Measurements from ENCODE around the gene AXIN1. TPM values are rescaled to one million over a fixed set of nuclear protein-coding genes. Genes with fewer than 3 reads are reported as not detected.

AXIN1 gene
- total and polyA plus RNA-seq, 2 donors (not counting 1 experiment from before 2014, with no cell fraction given), result 5.1 to 18.7 TPM

DNA sequence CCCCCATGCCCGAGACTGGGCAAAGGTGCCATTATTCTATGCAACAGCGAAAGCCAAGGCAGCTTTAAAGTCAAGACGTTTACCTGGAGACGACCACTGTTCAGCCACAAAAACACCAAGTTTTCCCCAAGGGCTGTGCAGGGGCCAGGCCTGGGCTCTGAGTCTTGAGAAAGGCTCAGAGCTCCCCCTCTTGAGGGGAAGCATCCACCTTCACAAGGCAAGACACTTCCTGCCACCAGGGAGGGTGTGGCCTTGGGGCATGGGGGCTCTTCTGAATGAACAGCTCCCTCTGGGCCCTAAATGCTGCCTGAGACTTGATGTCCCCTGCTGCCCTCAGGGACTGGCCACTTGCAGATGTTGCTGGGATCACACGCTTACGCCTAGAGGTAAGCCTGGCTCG, 43.0 kb downstream of the AXIN1 start:
- Histone ChIP-seq H3K27me3 (ENCODE audit: control insufficient read depth, insufficient read depth, low read length) (no peaks in the 10 kb centered on the region), H3K27ac (ENCODE audit: insufficient read depth, low read length) (no peak overlapping the region), H2AFZ (ENCODE audit: low read length) (no peak overlapping the region), H3K4me2 (ENCODE audit: extremely low read depth, insufficient read depth, low read length) (no peak overlapping the region), H3K4me3 (replicated peaks in 1 of 4; ENCODE audit: control extremely low read depth in 1 of 4, insufficient read depth in 1 of 4, low read depth in 3 of 4, low read length in 4 of 4) (no peak overlapping the region), H3K4me1 (ENCODE audit: control insufficient read depth, extremely low read depth, insufficient read depth, low read length) (no peaks in the 10 kb centered on the region), H3K36me3 (ENCODE audit: control insufficient read depth, insufficient read depth, low read length) (peaks cover 7% of the 10 kb centered on the region), H3K9me3 (ENCODE audit: control insufficient read depth, insufficient read depth, low read depth, low read length) (no peaks in the 10 kb centered on the region), H3K79me2 (ENCODE audit: control insufficient read depth, insufficient read depth, low read length) (no peaks in the 10 kb centered on the region), H3K9ac (ENCODE audit: insufficient read depth, low read length) (no peak overlapping the region), H4K20me1 (ENCODE audit: control insufficient read depth, extremely low read depth, insufficient read depth, low read length) (no peaks in the 10 kb centered on the region)
- no peak for TF ChIP-seq EZH2 (IDR thresholded peaks at IDR 0.05; ENCODE audit: low read length, missing control alignments)
- TF ChIP-seq, protein P1, sequence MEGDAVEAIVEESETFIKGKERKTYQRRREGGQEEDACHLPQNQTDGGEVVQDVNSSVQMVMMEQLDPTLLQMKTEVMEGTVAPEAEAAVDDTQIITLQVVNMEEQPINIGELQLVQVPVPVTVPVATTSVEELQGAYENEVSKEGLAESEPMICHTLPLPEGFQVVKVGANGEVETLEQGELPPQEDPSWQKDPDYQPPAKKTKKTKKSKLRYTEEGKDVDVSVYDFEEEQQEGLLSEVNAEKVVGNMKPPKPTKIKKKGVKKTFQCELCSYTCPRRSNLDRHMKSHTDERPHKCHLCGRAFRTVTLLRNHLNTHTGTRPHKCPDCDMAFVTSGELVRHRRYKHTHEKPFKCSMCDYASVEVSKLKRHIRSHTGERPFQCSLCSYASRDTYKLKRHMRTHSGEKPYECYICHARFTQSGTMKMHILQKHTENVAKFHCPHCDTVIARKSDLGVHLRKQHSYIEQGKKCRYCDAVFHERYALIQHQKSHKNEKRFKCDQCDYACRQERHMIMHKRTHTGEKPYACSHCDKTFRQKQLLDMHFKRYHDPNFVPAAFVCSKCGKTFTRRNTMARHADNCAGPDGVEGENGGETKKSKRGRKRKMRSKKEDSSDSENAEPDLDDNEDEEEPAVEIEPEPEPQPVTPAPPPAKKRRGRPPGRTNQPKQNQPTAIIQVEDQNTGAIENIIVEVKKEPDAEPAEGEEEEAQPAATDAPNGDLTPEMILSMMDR (conservative IDR thresholded peaks at IDR 0.05 in 1 of 2, IDR thresholded peaks at IDR 0.05 in 1 of 2; ENCODE audit: low read depth in 1 of 2, low read length in 2 of 2), result no peak
- no peak for DNase-seq (ENCODE audit: low read depth in 2 of 2)

DNA sequence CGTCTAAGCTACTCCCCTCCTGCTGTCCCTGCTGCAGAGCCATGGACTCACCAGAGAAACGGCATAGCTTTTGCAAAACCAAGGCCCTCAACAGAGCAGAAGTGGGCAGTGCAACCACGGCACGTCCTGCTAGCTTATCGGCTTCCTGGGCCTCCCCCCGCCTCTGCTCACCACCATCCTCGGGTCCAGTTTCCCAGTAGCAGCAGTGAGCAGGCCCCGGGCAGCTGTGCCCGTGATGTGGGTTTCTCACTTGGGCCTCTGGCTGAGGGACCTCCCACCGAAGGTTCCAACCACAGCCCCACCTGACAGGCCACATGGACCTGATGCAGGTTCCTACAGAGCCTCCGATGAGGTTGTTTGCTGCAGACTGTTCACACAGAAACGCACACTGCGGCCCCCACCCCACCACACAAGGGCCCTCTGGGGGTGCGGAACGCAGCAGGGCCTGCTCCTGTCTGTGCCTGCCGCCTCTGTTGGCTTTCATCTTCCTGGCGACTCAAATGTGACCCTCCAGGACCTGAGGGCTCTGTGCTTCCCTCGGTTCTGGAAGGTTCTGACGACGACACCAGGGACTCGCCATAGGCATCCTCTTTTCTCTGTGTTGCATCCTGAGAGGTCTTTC, 44.7 kb downstream of the AXIN1 start:
- Histone ChIP-seq H3K27ac (ENCODE audit: insufficient read depth, low read length) (no peak overlapping the region), H3K36me3 (ENCODE audit: control insufficient read depth, insufficient read depth, low read length) (peaks cover 11% of the 10 kb centered on the region), H2AFZ (ENCODE audit: low read length) (no peak overlapping the region), H3K4me3 (replicated peaks in 1 of 4; ENCODE audit: control extremely low read depth in 1 of 4, insufficient read depth in 1 of 4, low read depth in 3 of 4, low read length in 4 of 4) (no peak overlapping the region), H3K27me3 (ENCODE audit: control insufficient read depth, insufficient read depth, low read length) (no peaks in the 10 kb centered on the region), H4K20me1 (ENCODE audit: control insufficient read depth, extremely low read depth, insufficient read depth, low read length) (no peaks in the 10 kb centered on the region), H3K9ac (ENCODE audit: insufficient read depth, low read length) (no peak overlapping the region), H3K4me1 (ENCODE audit: control insufficient read depth, extremely low read depth, insufficient read depth, low read length) (no peaks in the 10 kb centered on the region), H3K9me3 (ENCODE audit: control insufficient read depth, insufficient read depth, low read depth, low read length) (no peaks in the 10 kb centered on the region), H3K4me2 (ENCODE audit: extremely low read depth, insufficient read depth, low read length) (no peak overlapping the region), H3K79me2 (ENCODE audit: control insufficient read depth, insufficient read depth, low read length) (no peaks in the 10 kb centered on the region)
- DNase-seq (ENCODE audit: low read depth in 2 of 2), result no peak
- TF ChIP-seq, protein P1 (conservative IDR thresholded peaks at IDR 0.05 in 1 of 2, IDR thresholded peaks at IDR 0.05 in 1 of 2; ENCODE audit: low read depth in 1 of 2, low read length in 2 of 2), result no peak
- no peak for TF ChIP-seq EZH2 (IDR thresholded peaks at IDR 0.05; ENCODE audit: low read length, missing control alignments)

DNA sequence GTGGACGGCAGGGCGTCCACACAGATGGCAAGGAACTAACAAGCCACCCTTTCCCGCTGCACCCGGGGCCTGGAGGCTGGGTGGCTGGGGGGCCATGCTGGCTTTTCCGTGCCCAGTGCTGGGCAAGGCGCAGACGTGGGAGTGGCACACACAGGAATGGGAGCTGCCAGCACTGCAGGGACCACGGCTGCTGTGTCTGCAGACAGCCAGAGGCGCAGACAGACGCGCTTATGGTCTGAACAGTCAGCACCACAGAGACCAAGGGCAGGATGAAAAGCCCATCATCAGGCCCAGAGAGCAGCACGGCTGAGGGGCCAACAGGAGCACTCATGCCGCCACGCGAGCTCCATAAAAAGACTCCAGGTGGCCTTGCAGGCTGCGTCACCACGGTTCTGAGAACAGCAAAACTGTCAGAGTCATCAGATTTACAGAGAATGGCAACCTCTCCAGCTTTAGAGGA, 45.6 kb downstream of the AXIN1 start:
- no peaks in the 10 kb centered on the region for H3K4me1 ChIP-seq (ENCODE audit: control insufficient read depth, extremely low read depth, insufficient read depth, low read length)
- H3K79me2 ChIP-seq (ENCODE audit: control insufficient read depth, insufficient read depth, low read length), result no peaks in the 10 kb centered on the region
- H3K36me3 ChIP-seq (ENCODE audit: control insufficient read depth, insufficient read depth, low read length), result peaks cover 12% of the 10 kb centered on the region
- H3K27me3 ChIP-seq (ENCODE audit: control insufficient read depth, insufficient read depth, low read length), result no peaks in the 10 kb centered on the region
- H3K27ac ChIP-seq (ENCODE audit: insufficient read depth, low read length), result no peak overlapping the region
- no peak overlapping the region for H2AFZ ChIP-seq (ENCODE audit: low read length)
- H3K4me3 ChIP-seq (replicated peaks in 1 of 4; ENCODE audit: control extremely low read depth in 1 of 4, insufficient read depth in 1 of 4, low read depth in 3 of 4, low read length in 4 of 4), result no peak overlapping the region
- no peak for DNase-seq (ENCODE audit: low read depth in 2 of 2)
- no peak for TF ChIP-seq EZH2 (IDR thresholded peaks at IDR 0.05; ENCODE audit: low read length, missing control alignments)
- TF ChIP-seq, protein P1 (conservative IDR thresholded peaks at IDR 0.05 in 1 of 2, IDR thresholded peaks at IDR 0.05 in 1 of 2; ENCODE audit: low read depth in 1 of 2, low read length in 2 of 2), result no peak
- no peaks in the 10 kb centered on the region for H3K9me3 ChIP-seq (ENCODE audit: control insufficient read depth, insufficient read depth, low read depth, low read length)
- no peak overlapping the region for H3K9ac ChIP-seq (ENCODE audit: insufficient read depth, low read length)
- H3K4me2 ChIP-seq (ENCODE audit: extremely low read depth, insufficient read depth, low read length), result no peak overlapping the region
- H4K20me1 ChIP-seq (ENCODE audit: control insufficient read depth, extremely low read depth, insufficient read depth, low read length), result no peaks in the 10 kb centered on the region
